ENCODE results near the gene REEP5. TPM values are rescaled to one million over a fixed set of nuclear protein-coding genes. Genes with fewer than 3 reads are reported as not detected.

REEP5 gene
- total RNA-seq, 4 donors from 2014 or later = 67.2 to 116 (median 89.9) TPM

DNA sequence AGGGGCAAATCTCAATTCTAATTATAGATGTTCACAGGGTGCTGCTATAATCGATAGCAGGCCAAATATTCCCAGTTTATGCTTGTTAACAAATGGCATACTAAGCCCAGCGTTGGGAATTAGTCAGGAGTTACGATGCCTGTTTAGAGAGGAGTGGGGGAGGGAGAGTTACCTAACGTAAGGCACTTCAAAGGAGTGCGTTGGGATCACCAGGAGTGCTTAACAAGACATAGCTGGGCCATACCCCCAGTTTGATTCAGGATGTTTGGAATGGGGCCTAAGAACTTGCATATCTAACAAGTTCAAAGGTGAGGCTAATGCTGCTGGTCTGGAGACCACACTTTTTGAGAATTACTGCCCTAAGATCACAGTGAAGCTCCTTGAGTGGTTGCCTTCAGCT lies 75.5 kb downstream of the REEP5 start:
- H3K4me1 ChIP-seq = no peaks in the 10 kb centered on the region
- no peak for DNase-seq
- in situ Hi-C loops (cut with MboI; ENCODE audit: low sequenced_read_pairs in 4 of 4) = no loop called here

DNA sequence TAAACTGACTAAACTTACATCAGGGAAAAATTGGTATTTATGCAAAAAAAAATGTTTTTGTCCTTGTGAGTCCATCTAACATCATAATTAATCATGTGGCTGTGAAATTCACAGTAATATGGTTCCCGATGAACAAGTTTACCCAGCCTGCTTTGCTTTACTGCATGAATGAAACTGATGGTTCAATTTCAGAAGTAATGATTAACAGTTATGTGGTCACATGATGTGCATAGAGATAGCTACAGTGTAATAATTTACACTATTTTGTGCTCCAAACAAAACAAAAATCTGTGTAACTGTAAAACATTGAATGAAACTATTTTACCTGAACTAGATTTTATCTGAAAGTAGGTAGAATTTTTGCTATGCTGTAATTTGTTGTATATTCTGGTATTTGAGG lies 77.5 kb downstream of the REEP5 start:
- in situ Hi-C loops (cut with MboI; ENCODE audit: low sequenced_read_pairs in 4 of 4) = no loop called here
- TF ChIP-seq POLR2A (IDR thresholded peaks at IDR 0.05) = no peak
- TF ChIP-seq, protein P1, sequence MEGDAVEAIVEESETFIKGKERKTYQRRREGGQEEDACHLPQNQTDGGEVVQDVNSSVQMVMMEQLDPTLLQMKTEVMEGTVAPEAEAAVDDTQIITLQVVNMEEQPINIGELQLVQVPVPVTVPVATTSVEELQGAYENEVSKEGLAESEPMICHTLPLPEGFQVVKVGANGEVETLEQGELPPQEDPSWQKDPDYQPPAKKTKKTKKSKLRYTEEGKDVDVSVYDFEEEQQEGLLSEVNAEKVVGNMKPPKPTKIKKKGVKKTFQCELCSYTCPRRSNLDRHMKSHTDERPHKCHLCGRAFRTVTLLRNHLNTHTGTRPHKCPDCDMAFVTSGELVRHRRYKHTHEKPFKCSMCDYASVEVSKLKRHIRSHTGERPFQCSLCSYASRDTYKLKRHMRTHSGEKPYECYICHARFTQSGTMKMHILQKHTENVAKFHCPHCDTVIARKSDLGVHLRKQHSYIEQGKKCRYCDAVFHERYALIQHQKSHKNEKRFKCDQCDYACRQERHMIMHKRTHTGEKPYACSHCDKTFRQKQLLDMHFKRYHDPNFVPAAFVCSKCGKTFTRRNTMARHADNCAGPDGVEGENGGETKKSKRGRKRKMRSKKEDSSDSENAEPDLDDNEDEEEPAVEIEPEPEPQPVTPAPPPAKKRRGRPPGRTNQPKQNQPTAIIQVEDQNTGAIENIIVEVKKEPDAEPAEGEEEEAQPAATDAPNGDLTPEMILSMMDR (IDR thresholded peaks at IDR 0.05 in 4 of 5, conservative IDR thresholded peaks at IDR 0.05 in 1 of 5) = no peak
- intact Hi-C loops (cut with DNase I; ENCODE audit: low total_unique reads) = no loop called here
- no peak overlapping the region for H3K4me3 ChIP-seq
- DNase-seq = no peak
- ATAC-seq = no peak
- H3K9me3 ChIP-seq = no peaks in the 10 kb centered on the region
- H3K4me1 ChIP-seq = no peaks in the 10 kb centered on the region
- no peaks in the 10 kb centered on the region for H3K27me3 ChIP-seq
- H3K36me3 ChIP-seq = peaks cover 0 to 6% of the 10 kb centered on the region in 2 donors
- no peak overlapping the region for H3K27ac ChIP-seq

More for the DNA sequence above, 75.5 kb downstream of the REEP5 start:
- Histone ChIP-seq H3K4me3 (no peak overlapping the region), H3K9me3 (no peaks in the 10 kb centered on the region), H3K27ac (no peak overlapping the region), H3K27me3 (no peaks in the 10 kb centered on the region), H3K36me3 (no peaks in the 10 kb centered on the region)
- no peak for TF ChIP-seq POLR2A (IDR thresholded peaks at IDR 0.05)
- TF ChIP-seq, protein P1 (IDR thresholded peaks at IDR 0.05 in 4 of 5, conservative IDR thresholded peaks at IDR 0.05 in 1 of 5) = no peak
- no peak for ATAC-seq
- intact Hi-C loops (cut with DNase I; ENCODE audit: low total_unique reads) = loop anchor here (5.0 kb wide), 1 partner anchor 76 kb away; the partner anchor contains the start of gene REEP5

GRCh38 chr5:112833971-112834370 lies 88.1 kb downstream of the REEP5 start:
- no peaks in the 10 kb centered on the region for H3K9me3 ChIP-seq
- no peaks in the 10 kb centered on the region for H3K4me1 ChIP-seq
- intact Hi-C loops (cut with DNase I; ENCODE audit: low total_unique reads) = no loop called here
- no peaks in the 10 kb centered on the region for H3K27me3 ChIP-seq
- H3K4me3 ChIP-seq = no peak overlapping the region
- H3K27ac ChIP-seq = no peak overlapping the region
- peaks cover 0 to 29% of the 10 kb centered on the region in 2 donors for H3K36me3 ChIP-seq
- TF ChIP-seq POLR2A (IDR thresholded peaks at IDR 0.05) = no peak
- TF ChIP-seq, protein P1 (IDR thresholded peaks at IDR 0.05 in 4 of 5, conservative IDR thresholded peaks at IDR 0.05 in 1 of 5) = no peak
- ATAC-seq = no peak
- in situ Hi-C loops (cut with MboI; ENCODE audit: low sequenced_read_pairs in 4 of 4) = no loop called here
- DNase-seq = no peak

GRCh38 chr5:112830378-112830777 lies 91.6 kb downstream of the REEP5 start:
- H3K4me1 ChIP-seq = no peaks in the 10 kb centered on the region
- H3K27ac ChIP-seq = no peak overlapping the region
- H3K36me3 ChIP-seq = peaks cover 0 to 38% of the 10 kb centered on the region in 2 donors
- no peak for TF ChIP-seq POLR2A (IDR thresholded peaks at IDR 0.05)
- intact Hi-C loops (cut with DNase I; ENCODE audit: low total_unique reads) (no loop called here), in situ Hi-C loops (cut with MboI; ENCODE audit: low sequenced_read_pairs in 4 of 4) (no loop called here)
- H3K4me3 ChIP-seq = no peak overlapping the region
- no peaks in the 10 kb centered on the region for H3K27me3 ChIP-seq
- no peak for ATAC-seq
- DNase-seq = no peak
- H3K9me3 ChIP-seq = no peaks in the 10 kb centered on the region

Other genes starting within 250 kb of the REEP5 start
- 100 to 1,000 TPM in 1 of 4 donors, 10 to 100 TPM in 3; 50.1 to 102 (median 60.4) TPM for gene APC, start 184.3 kb downstream of the REEP5 start, total RNA-seq
- gene SRP19, start 60.9 kb downstream of the REEP5 start, total RNA-seq = 10 to 100 TPM; 40.4 to 63.8 (median 55.0) TPM
- 10 to 100 TPM in 3 of 4 donors, 1 to 10 TPM in 1; 9.8 to 30.9 (median 27.2) TPM for gene DCP2, start 54.6 kb upstream of the REEP5 start, total RNA-seq